A673 (cell line): ENCODE measurements around the gene GM2A. TPM values are rescaled to one million over a fixed set of nuclear protein-coding genes. Genes with fewer than 3 reads are reported as not detected.

Source experiments
- Bru-seq: library from RNA; stranded (reverse); fragments of 400-500 nt; gene quantifications from one replicate; lab custom pipeline; 2021; lab: Mats Ljungman, UMichigan
- BruChase-seq, 2 experiments: library from RNA; stranded (reverse); fragments of 400-500 nt; gene quantifications; one replicate each; lab custom pipeline; 2021; lab: Mats Ljungman, UMichigan
- BruUV-seq: library from RNA; stranded (reverse); fragments of 400-500 nt; replicated peaks from 2 replicates; lab custom pipeline; 2021; lab: Mats Ljungman, UMichigan
- CTCF ChIA-PET: fragments of 300-600 bp; sonication (Branson Sonifier 250); formaldehyde crosslinking; loops from one replicate; lab custom pipeline; 2022; ENCODE audit warnings: antibody characterized with exemption; lab: Charles Lee
- POLR2A ChIA-PET: fragments of 300-600 bp; sonication (Branson Sonifier 250); formaldehyde crosslinking; loops from one replicate; lab custom pipeline; 2022; ENCODE audit warnings: antibody characterized with exemption; ENCODE audit not compliant: low non-redundant PET; lab: Charles Lee
- DNase-seq: peaks from one replicate; pipeline ENCODE4 v3.0.0-alpha.2; 2015; ENCODE audit warnings: low spot score
- H3K27ac ChIP-seq: fragments of 200-600 bp; sonication (generic); 2 replicates; pipeline ENCODE4 v1.5.1; 2016; ENCODE audit warnings: mixed run types, low read depth, mild to moderate bottlenecking, mixed read lengths, antibody characterized with exemption, low read length; ENCODE audit not compliant: poor library complexity, severe bottlenecking
- H3K27me3 ChIP-seq: fragments of 200-600 bp; sonication (generic); replicated peaks from 2 replicates; pipeline ENCODE4 v1.6.1; 2017; ENCODE audit warnings: mixed run types, low read depth, mild to moderate bottlenecking, mixed read lengths, antibody characterized with exemption, low read length; ENCODE audit not compliant: insufficient read depth, poor library complexity
- H3K36me3 ChIP-seq: fragments of 200-600 bp; sonication (generic); 2 replicates; pipeline ENCODE4 v1.6.1; 2016; ENCODE audit warnings: mixed run types, mild to moderate bottlenecking, mixed read lengths, antibody characterized with exemption, low read length; ENCODE audit not compliant: insufficient read depth, poor library complexity, severe bottlenecking
- H3K4me1 ChIP-seq: fragments of 200-600 bp; sonication (generic); 2 replicates; pipeline ENCODE4 v1.6.1; 2017; ENCODE audit warnings: mixed run types, mild to moderate bottlenecking, mixed read lengths, antibody characterized with exemption, low read length; ENCODE audit not compliant: insufficient read depth, poor library complexity, severe bottlenecking
- H3K4me3 ChIP-seq: fragments of 200-600 bp; sonication (generic); 2 replicates; pipeline ENCODE4 v1.5.1; 2016; ENCODE audit warnings: low read depth, mixed run types, mild to moderate bottlenecking, mixed read lengths, low read length; ENCODE audit not compliant: poor library complexity, severe bottlenecking
- H3K9me3 ChIP-seq: fragments of 200-600 bp; sonication (generic); 2 replicates; pipeline ENCODE4 v1.6.1; 2016; ENCODE audit warnings: mixed run types, low read depth, mild to moderate bottlenecking, mixed read lengths, antibody characterized with exemption, low read length; ENCODE audit not compliant: poor library complexity, severe bottlenecking
- EZH2 ChIP-seq: fragments of 200-600 bp; sonication (generic); IDR thresholded peaks from 2 replicates; pipeline ENCODE4 v1.6.1; 2017; ENCODE audit warnings: borderline replicate concordance, low read depth, mild to moderate bottlenecking, mixed read lengths, antibody characterized with exemption, low read length; ENCODE audit not compliant: poor library complexity, severe bottlenecking
- intact Hi-C: fragments of 100-400 bp; cut with micrococcal nuclease; formaldehyde crosslinking; loops from one replicate; pipeline ENCODE4 v1.10.0; 2022; ENCODE audit not compliant: unreplicated experiment
- long read RNA-seq: library from polyadenylated mRNA; stranded (forward); transcript quantifications from one replicate; pipeline ENCODE4 v2.0.0, GENCODE V29; 2022
- total RNA-seq: library from RNA; stranded (reverse); gene quantifications from 2 replicates; pipeline ENCODE4 v1.2.3, GENCODE V29; 2021
- TF ChIP-seq, protein P1 (sequence below): fragments of 300-800, 200-600 bp; sonication (generic); conservative IDR thresholded peaks from 2 replicates; pipeline ENCODE4 v1.5.1; 2017; ENCODE audit warnings: low read depth, mild to moderate bottlenecking, antibody characterized with exemption, low read length, moderate library complexity, mixed read lengths

GM2A gene
- 3.5 and 4.0 TPM in 2 replicates for total RNA-seq
- Bru-seq, nascent RNA = percentile 32 among the genes with signal in this experiment
- BruChase-seq, experiment 1, labeled RNA remaining after a 2-hour chase = percentile 36 among the genes with signal in this experiment
- BruChase-seq, experiment 2, labeled RNA remaining after a 6-hour chase = percentile 46 among the genes with signal in this experiment
- long read RNA-seq, transcript GM2A-201 (4 exons, 3,896 nt) = major isoform, 5 of 7 reads
- long read RNA-seq, partial matches to known transcripts = 1 of 7 reads
- long read RNA-seq, other reads (novel, unspliced or antisense) = 1 of 7 reads

GRCh38 chr5:151252762-151253604, at the start of gene GM2A:
Gene GM2A (plus strand): TSS chr5:151253185. CDS start chr5:151253217, 32 bp downstream.
- H3K4me1 ChIP-seq = peaks cover 7% of the 10 kb centered on the region
- no peak within 1 kb of the TSS for H3K27ac ChIP-seq
- peak; percentile 99 for DNase-seq
- H3K36me3 ChIP-seq = no peaks in the 10 kb centered on the region
- intact Hi-C loops = no loop called here
- CTCF ChIA-PET = interaction anchor here (0.6 to 0.9 kb wide), 4 partner anchors 12 to 127 kb away, joined by 3 to 5 read pairs (median 4); no protein-coding TSS in a partner anchor
- no peaks in the 10 kb centered on the region for H3K9me3 ChIP-seq
- POLR2A ChIA-PET = no interaction called here
- H3K4me3 ChIP-seq = peak within 1 kb of the TSS; percentile 59
- no peaks in the 10 kb centered on the region for H3K27me3 ChIP-seq
- TF ChIP-seq EZH2 = no peak
- TF ChIP-seq, protein P1, sequence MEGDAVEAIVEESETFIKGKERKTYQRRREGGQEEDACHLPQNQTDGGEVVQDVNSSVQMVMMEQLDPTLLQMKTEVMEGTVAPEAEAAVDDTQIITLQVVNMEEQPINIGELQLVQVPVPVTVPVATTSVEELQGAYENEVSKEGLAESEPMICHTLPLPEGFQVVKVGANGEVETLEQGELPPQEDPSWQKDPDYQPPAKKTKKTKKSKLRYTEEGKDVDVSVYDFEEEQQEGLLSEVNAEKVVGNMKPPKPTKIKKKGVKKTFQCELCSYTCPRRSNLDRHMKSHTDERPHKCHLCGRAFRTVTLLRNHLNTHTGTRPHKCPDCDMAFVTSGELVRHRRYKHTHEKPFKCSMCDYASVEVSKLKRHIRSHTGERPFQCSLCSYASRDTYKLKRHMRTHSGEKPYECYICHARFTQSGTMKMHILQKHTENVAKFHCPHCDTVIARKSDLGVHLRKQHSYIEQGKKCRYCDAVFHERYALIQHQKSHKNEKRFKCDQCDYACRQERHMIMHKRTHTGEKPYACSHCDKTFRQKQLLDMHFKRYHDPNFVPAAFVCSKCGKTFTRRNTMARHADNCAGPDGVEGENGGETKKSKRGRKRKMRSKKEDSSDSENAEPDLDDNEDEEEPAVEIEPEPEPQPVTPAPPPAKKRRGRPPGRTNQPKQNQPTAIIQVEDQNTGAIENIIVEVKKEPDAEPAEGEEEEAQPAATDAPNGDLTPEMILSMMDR = no peak
- no TSS peak for BruUV-seq

DNA sequence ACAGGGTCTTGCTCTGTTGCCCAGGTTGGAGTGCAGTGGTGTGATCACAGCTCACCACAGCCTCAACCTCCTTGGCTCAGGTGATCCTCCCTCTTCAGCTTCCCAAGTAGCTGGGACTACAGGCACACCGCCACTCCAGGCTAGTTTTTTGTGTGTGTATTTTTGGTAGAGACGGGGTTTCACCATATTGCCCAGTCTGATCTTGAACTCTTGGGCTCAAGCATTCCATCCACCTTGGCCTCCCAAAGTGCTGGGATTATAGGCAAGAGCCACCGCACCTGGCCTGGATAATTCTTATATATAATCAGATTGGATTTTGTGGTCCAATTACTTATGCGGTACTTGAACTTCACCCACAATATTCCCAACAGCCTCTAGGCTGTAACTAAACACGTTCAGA, 48.9 kb upstream of the GM2A start:
- H3K4me1 ChIP-seq = no peaks in the 10 kb centered on the region
- DNase-seq = no peak
- H3K27ac ChIP-seq = no peak overlapping the region
- H3K36me3 ChIP-seq = no peaks in the 10 kb centered on the region
- intact Hi-C loops = no loop called here
- no peaks in the 10 kb centered on the region for H3K27me3 ChIP-seq
- ChIA-PET CTCF (no interaction called here), POLR2A (no interaction called here)
- no peak for TF ChIP-seq EZH2
- TF ChIP-seq, protein P1 = no peak
- no TSS peak for BruUV-seq
- H3K4me3 ChIP-seq = no peak overlapping the region
- H3K9me3 ChIP-seq = no peaks in the 10 kb centered on the region

DNA sequence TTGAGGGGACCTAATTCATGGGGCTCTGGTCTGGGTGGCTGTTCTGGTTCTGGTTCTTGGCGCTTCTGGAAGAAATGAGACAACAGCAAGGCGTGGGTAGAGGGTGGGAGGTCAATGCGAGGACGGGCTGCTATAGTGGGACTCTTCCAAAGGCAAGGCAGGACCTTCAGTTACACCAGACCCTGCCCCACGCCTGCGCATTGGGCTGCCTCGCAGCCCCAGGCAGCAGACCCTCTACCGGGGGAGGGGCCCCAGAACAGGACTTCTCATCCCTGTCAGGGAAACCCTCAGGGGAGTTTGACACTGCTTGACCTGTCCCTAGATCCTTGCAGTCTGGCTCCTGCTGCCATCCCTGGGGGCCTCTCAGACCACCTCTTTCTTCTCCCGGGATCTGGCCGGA, 47.6 kb upstream of the GM2A start:
- BruUV-seq = no TSS peak
- ChIA-PET CTCF (no interaction called here), POLR2A (no interaction called here)
- intact Hi-C loops = no loop called here
- DNase-seq = no peak
- Histone ChIP-seq H3K36me3 (no peaks in the 10 kb centered on the region), H3K4me1 (no peaks in the 10 kb centered on the region), H3K9me3 (no peaks in the 10 kb centered on the region), H3K27ac (no peak overlapping the region), H3K4me3 (no peak overlapping the region), H3K27me3 (no peaks in the 10 kb centered on the region)
- TF ChIP-seq EZH2 = no peak
- TF ChIP-seq, protein P1 = no peak
